HCT116 (cell line): ENCODE data around the gene PAX5. TPM values are rescaled to one million over a fixed set of nuclear protein-coding genes. Genes with fewer than 3 reads are reported as not detected.

Experiments
- ATAC-seq: fragments of 200-7000 bp; cut with Tn5 transposase; 2 replicates; pipeline ENCODE4 v1.9.1; 2020; ENCODE audit warnings: mild to moderate bottlenecking, moderate library complexity
- BruUV-seq: library from RNA; stranded (reverse); fragments of 400-500 nt; replicated peaks from 2 replicates; lab custom pipeline; 2021; lab: Mats Ljungman, UMichigan
- CTCF ChIA-PET: fragments of 300-600 bp; sonication (Branson Sonifier 250); formaldehyde crosslinking; loops from one replicate; lab custom pipeline; 2021; ENCODE audit warnings: antibody characterized with exemption; lab: Charles Lee
- POLR2A ChIA-PET: fragments of 300-600, 350-600 bp; sonication (Branson Sonifier 250); formaldehyde crosslinking; loops from one replicate; lab custom pipeline; 2021; ENCODE audit warnings: antibody characterized with exemption; lab: Charles Lee
- RAD21 ChIA-PET, 2 experiments: fragments of 300-600 bp; sonication (Branson Sonifier 250); formaldehyde crosslinking; loops; one replicate each; lab custom pipeline; 2023; ENCODE audit warnings: low total read pairs in 2 of 2; ENCODE audit not compliant: uncharacterized antibody in 2 of 2, unreplicated experiment in 2 of 2, low non-redundant PET in 1 of 2; lab: Charles Lee
- DNase-seq: peaks from one replicate; pipeline ENCODE4 v3.0.0-alpha.2; 2010; ENCODE audit warnings: low read depth, low spot score
- H2AFZ ChIP-seq: fragments of 200-600 bp; shearing (Covaris generic), sonication (generic); 2 replicates; pipeline ENCODE4 v1.6.1; 2017; ENCODE audit warnings: low read depth, mixed run types, mixed read lengths, antibody characterized with exemption, low read length; ENCODE audit not compliant: poor library complexity, severe bottlenecking
- H3K27ac ChIP-seq: 2 replicates; pipeline ENCODE4 v1.5.1; 2012; ENCODE audit warnings: low read depth, low read length
- H3K27me3 ChIP-seq: fragments of 200-600 bp; sonication (generic); 2 replicates; pipeline ENCODE4 v1.6.1; 2016; ENCODE audit warnings: mixed run types, low read length, mixed read lengths; ENCODE audit not compliant: insufficient read depth
- H3K36me3 ChIP-seq, 2 experiments: fragments of 200-500 bp in 1 of 2; fragments of 200-600 bp in 1 of 2; sonication (Bioruptor generic) in 1 of 2; sonication (generic) in 1 of 2; 2 replicates each; pipeline versions ENCODE4 v1.5.1 to v1.6.1; 2014 to 2016; ENCODE audit warnings: low read length in 2 of 2, inconsistent platforms in 1 of 2, mixed read lengths in 1 of 2, mixed run types in 1 of 2; ENCODE audit not compliant: insufficient read depth in 2 of 2, control insufficient read depth in 1 of 2
- H3K4me1 ChIP-seq, 2 experiments: fragments of 200-600 bp in 1 of 2; sonication (generic) in 1 of 2; 2 replicates each; pipeline versions ENCODE4 v1.5.1 to v1.6.1; 2012 to 2017; ENCODE audit warnings: low read length in 2 of 2, inconsistent platforms in 1 of 2, mild to moderate bottlenecking in 1 of 2, mixed read lengths in 1 of 2, mixed run types in 1 of 2, moderate library complexity in 1 of 2; ENCODE audit not compliant: insufficient read depth in 2 of 2, control insufficient read depth in 1 of 2
- H3K4me2 ChIP-seq: fragments of 200-600 bp; sonication (generic); 2 replicates; pipeline ENCODE4 v1.6.1; 2017; ENCODE audit warnings: mixed run types, low read length, mixed read lengths
- H3K4me3 ChIP-seq, 2 experiments: fragments of 200-600 bp in 1 of 2; sonication (generic) in 1 of 2; replicated peaks in 1 of 2; 2 replicates each; pipeline ENCODE4 v1.5.1; 2011 to 2016; ENCODE audit warnings: low read length in 2 of 2, control low read depth in 1 of 2, low read depth in 1 of 2, mild to moderate bottlenecking in 1 of 2, mixed read lengths in 1 of 2, mixed run types in 1 of 2
- H3K79me2 ChIP-seq: fragments of 200-600 bp; sonication (generic); 2 replicates; pipeline ENCODE4 v1.6.1; 2017; ENCODE audit warnings: mild to moderate bottlenecking, mixed run types, low read length, moderate library complexity, mixed read lengths; ENCODE audit not compliant: insufficient read depth
- H3K9ac ChIP-seq: fragments of 200-600 bp; sonication (generic); 2 replicates; pipeline ENCODE4 v1.6.1; 2016; ENCODE audit warnings: low read length, mixed read lengths
- H3K9me2 ChIP-seq: fragments of 200-600 bp; sonication (generic), shearing (Covaris generic); 2 replicates; pipeline ENCODE4 v1.6.1; 2017; ENCODE audit warnings: mixed run types, mild to moderate bottlenecking, moderate library complexity; ENCODE audit not compliant: insufficient read depth
- H3K9me3 ChIP-seq, 2 experiments: fragments of 200-500 bp in 1 of 2; fragments of 200-600 bp in 1 of 2; sonication (Bioruptor generic) in 1 of 2; sonication (generic) in 1 of 2; 2 replicates each; pipeline ENCODE4 v1.6.1; 2014 to 2017; ENCODE audit warnings: low read length in 2 of 2, mixed read lengths in 2 of 2, inconsistent platforms in 1 of 2, low read depth in 1 of 2, mild to moderate bottlenecking in 1 of 2, mixed run types in 1 of 2, moderate library complexity in 1 of 2; ENCODE audit not compliant: control insufficient read depth in 1 of 2, insufficient read depth in 1 of 2
- H4K20me1 ChIP-seq: fragments of 200-600 bp; sonication (generic), shearing (Covaris generic); 2 replicates; pipeline ENCODE4 v1.6.1; 2017; ENCODE audit warnings: mixed run types, mild to moderate bottlenecking, moderate library complexity; ENCODE audit not compliant: insufficient read depth
- CBX3 ChIP-seq: IDR thresholded peaks from 2 replicates; pipeline ENCODE4 v1.6.1; 2012; ENCODE audit warnings: low read depth
- CTCF ChIP-seq, 3 experiments: fragments of 200-600 bp in 1 of 3; sonication (generic) in 1 of 3; IDR thresholded peaks in 2 of 3; conservative IDR thresholded peaks in 1 of 3; 2 replicates each; pipeline ENCODE4 v1.5.1; 2012 to 2017; ENCODE audit warnings: low read depth in 2 of 3, low read length in 2 of 3, antibody characterized with exemption in 1 of 3, borderline replicate concordance in 1 of 3, control low read depth in 1 of 3, mild to moderate bottlenecking in 1 of 3, mixed read lengths in 1 of 3, mixed run types in 1 of 3, moderate library complexity in 1 of 3; ENCODE audit not compliant: insufficient read depth in 1 of 3
- JUND ChIP-seq: IDR thresholded peaks from 2 replicates; pipeline ENCODE4 v1.6.1; 2012
- SIN3A ChIP-seq: IDR thresholded peaks from 2 replicates; pipeline ENCODE4 v1.6.1; 2012; ENCODE audit warnings: low read depth
- SRF ChIP-seq: IDR thresholded peaks from 2 replicates; pipeline ENCODE4 v1.6.1; 2012; ENCODE audit warnings: low read depth
- TCF7L2 ChIP-seq: IDR thresholded peaks from 2 replicates; pipeline ENCODE4 v1.7.0; 2011; ENCODE audit warnings: borderline replicate concordance, inconsistent platforms; ENCODE audit not compliant: insufficient read depth, insufficient read length; ENCODE audit errors: extremely low read depth
- YY1 ChIP-seq: IDR thresholded peaks from 2 replicates; pipeline ENCODE4 v1.6.1; 2011; ENCODE audit warnings: low read length, low read depth, moderate library complexity, mild to moderate bottlenecking; ENCODE audit not compliant: insufficient replicate concordance; ENCODE audit errors: extremely low read depth
- ZFX ChIP-seq: fragments of 450-650 bp; IDR thresholded peaks from 2 replicates; pipeline ENCODE4 v1.6.1; 2017
- intact Hi-C: fragments of 100-400 bp; cut with micrococcal nuclease; formaldehyde crosslinking; loops from 2 replicates; pipeline ENCODE4 v1.10.0; 2022
- total RNA-seq: library from RNA; stranded (reverse); gene quantifications from one replicate; pipeline ENCODE4 v1.2.1, GENCODE V29; 2021; ENCODE audit not compliant: unreplicated experiment

PAX5 gene
- total RNA-seq, 1 experiment from 2014 or later = 0.17 TPM

- Histone ChIP-seq H4K20me1 (no peaks in the 10 kb centered on the region), H3K27me3 (peaks cover 2% of the 10 kb centered on the region; the same call in 1 of the 2 replicates), H3K4me2 (no peak overlapping the region)
- intact Hi-C loops = no loop called here
- POLR2A ChIA-PET = no interaction called here
- TF ChIP-seq JUND (no peak), TCF7L2 (no peak), SIN3A (no peak), CTCF (IDR thresholded peaks at IDR 0.05 in 2 of 3, conservative IDR thresholded peaks at IDR 0.05 in 1 of 3; ENCODE audit: borderline replicate concordance in 1 of 3, insufficient read depth in 1 of 3, low read depth in 2 of 3, low read length in 2 of 3) (no peak), YY1 (no peak), SRF (no peak), CBX3 (no peak), ZFX (no peak)
- TF ChIP-seq, all 23 proteins: peak for 0
- H3K9ac ChIP-seq = no peak overlapping the region
- peaks cover 11 to 15% of the 10 kb centered on the region in 2 experiments; a peak in 3 of 4 replicates for H3K9me3 ChIP-seq
- ChIA-PET RAD21 (no interaction called here), CTCF (no interaction called here)
- DNase-seq (no peak), ATAC-seq (no peak)
- no peak overlapping the region for H3K4me3 ChIP-seq
- no peaks in the 10 kb centered on the region for H3K9me2 ChIP-seq
- no peaks in the 10 kb centered on the region for H3K4me1 ChIP-seq
- BruUV-seq = no TSS peak
- H3K79me2 ChIP-seq = no peaks in the 10 kb centered on the region
- H3K36me3 ChIP-seq = no peaks in the 10 kb centered on the region
- H3K27ac ChIP-seq = no peak overlapping the region
- no peak overlapping the region for H2AFZ ChIP-seq
These were observed 237.2 kb downstream of the PAX5 start for GRCh38 chr9:36796671-36797419.
